A549 treated with DMSO at 1 μM for 4 hours (cell line): Measurements from ENCODE around the gene VSX1. TPM values are rescaled to one million over a fixed set of nuclear protein-coding genes. Genes with fewer than 3 reads are reported as not detected.

Experiments used
- total RNA-seq: library from RNA; stranded (reverse); fragments of 200-300 nt; extraction: Qiagen RNA extraction; gene quantifications from 5 replicates; pipeline ENCODE4 v1.2.3, GENCODE V29; 2022; ENCODE audit warnings: low read depth

Gene VSX1
- 0.43 to 1.2 TPM (median 1.0 TPM) in 5 replicates for total RNA-seq

GRCh38 chr20:25081730-25082497 lies at the start of gene VSX1:
VSX1 (minus strand) TSS chr20:25082141; CDS start chr20:25082096, 45 bp downstream.

GRCh38 chr20:25058051-25058846 lies 23.7 kb downstream of the VSX1 start, which contains the start of gene ACSS1:
ACSS1 (minus strand) TSS chr20:25058139; CDS start chr20:25058102, 37 bp downstream.

Other genes with a start within 250 kb of the VSX1 start
- gene CST7, start 132.9 kb downstream of the VSX1 start, total RNA-seq, result not detected in 5 replicates
- gene APMAP, start 89.4 kb downstream of the VSX1 start, total RNA-seq, result 157 to 163 TPM (median 161 TPM) in 5 replicates
- 7.1 to 11.4 TPM (median 10.6 TPM) in 5 replicates for gene ACSS1, start 24.0 kb downstream of the VSX1 start, total RNA-seq
- 86.9 to 108 TPM (median 97.2 TPM) in 5 replicates for gene ENTPD6, start 113.6 kb upstream of the VSX1 start, total RNA-seq
- gene PYGB, start 165.9 kb upstream of the VSX1 start, total RNA-seq, result 116 to 133 TPM (median 122 TPM) in 5 replicates